NCI-H1436 (cell line): ENCODE measurements around the gene UCK2.
A peak's percentile ranks its signal among the peaks of the same experiment; 100 is the strongest.

Experiments used
- DNase-seq: peaks from one replicate; lab custom pipeline; 2025; lab: John Stamatoyannopoulos, UW

Gene UCK2

DNA sequence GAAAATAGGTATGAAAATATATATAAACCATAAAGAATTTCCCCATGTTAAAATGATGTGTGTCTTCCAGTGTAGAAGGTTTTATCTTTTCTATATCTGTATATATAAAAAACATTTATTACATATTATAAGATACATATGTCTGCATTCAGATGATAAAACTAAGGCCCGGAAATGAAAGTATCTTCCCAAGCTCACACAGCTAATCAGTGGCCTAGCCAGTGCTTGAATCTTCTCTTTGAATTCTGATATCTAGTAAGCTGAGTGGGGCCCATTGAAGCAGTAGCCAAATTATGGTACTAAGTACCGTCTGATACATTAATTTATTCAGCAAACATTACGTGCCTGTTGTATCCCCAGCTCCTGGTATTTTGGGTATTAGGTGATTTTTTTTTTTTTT, 28.6 kb downstream of the UCK2 start:
- no peak for DNase-seq

DNA sequence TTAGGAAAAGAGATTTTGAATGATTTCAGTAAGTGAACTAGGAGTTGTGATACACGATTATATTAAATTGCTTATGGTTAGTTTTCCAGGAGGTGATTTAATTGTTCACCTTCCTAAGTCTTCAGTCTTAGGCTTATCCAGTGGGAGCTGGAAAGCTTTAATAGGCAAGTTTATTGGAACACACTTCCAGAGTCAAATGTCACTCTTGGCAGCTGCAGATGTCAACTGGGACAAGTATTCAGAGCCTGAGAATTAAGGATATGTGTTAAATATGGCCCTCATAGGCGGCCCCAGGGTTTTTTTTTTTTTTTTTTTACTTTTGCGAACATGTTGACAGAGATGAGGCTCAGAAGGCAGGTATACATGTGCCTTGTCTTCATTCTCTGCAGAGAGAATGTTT, 29.2 kb downstream of the UCK2 start:
- DNase-seq, result no peak

DNA sequence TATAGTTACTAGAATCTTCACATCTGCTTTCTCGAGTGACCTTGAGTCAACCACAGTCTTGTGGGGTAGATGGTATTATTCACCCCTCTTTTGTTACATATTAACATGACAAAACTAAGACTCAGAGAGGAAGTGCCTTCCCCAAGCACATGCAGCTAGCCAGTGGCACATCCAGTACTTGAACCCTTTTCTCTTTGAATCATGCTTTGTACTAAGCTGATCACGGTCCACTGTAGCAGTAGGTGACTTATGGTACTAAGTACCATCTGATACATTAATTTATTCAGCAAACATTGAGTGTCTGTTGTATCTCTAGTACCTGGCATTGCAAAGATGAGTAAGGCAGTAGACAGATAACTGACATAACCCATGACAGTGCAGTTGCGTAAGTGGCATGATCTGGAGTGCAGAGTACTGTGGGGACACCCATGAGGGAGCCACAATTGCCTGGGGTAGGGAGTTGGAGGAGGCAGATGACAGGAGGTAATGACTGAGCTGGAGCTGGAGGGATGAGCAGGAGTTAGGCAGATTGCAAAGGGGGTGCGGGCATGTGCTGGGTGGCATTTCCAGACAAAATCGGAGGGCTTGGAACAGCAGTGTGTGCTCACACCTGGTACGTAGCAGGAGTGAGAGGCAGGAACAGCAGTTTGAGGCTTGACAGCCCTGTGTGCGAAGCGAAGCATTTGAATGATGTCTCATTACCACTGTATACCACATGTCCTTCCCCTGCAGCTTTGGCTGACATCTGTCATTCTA, 29.8 kb downstream of the UCK2 start:
- no peak for DNase-seq

DNA sequence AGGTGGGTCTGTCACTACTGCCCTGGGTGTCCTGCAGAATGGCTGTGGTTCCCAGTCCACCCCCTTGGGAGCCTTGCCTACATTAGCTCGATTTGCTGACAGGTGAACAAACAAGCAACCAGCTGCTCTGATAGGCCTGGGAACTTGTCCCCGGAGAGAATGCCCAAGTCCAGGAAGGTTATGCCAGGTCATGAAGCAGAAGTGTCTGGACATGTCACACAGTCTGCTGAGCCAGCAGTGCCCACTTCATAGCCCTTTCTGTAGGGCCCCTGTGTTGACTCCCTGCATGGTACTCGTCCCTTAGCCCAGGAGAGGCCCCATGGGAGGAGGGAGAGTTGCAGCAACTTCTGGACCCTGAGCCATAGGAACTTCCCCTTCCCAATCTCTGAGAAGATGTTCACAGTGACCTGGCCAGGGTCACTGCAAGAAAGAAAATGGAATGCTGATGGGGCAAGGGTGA, 31.0 kb downstream of the UCK2 start:
- peak; percentile 37 for DNase-seq

DNA sequence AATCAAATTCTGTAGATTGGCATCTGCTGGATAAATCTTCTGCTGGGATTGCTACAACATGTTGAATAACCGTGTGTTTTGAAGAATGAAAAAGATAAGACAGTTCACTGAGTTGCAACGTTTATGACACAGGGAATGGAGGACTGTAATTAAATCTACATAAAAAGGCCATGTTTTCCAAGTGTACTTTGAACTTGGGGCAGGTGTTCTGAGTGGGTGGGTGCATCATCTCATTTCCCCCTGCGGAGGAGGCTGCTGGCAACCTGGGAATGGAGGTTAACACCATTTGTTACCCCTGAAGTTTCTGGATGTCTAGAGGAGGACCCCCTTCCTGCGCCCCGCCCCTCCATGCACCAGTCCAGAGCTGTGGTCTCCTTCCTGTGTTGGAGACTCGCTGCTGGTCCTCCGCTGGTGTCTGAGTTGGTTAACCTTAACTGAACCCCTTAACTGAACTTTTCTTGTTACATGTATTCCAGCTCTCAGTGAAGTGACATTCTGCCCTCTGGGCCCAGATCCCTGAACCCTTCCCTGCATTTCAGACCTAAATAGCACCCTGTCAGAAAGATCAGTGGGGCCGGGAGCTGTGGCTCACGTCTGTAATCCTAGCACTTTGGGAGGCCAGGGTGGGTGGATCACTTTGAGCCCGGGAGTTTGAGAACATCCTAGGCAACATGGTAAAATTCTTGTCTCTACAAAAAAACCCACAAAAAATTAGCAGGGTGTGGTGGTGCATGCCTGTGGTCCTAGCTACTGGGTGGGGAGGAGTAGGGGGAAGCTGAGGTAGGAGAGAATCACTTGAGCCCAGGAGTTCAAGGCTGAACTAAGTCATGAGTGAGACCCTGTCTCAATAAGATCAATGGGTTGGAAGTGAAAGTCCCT, 31.8 kb downstream of the UCK2 start:
- no peak for DNase-seq

DNA sequence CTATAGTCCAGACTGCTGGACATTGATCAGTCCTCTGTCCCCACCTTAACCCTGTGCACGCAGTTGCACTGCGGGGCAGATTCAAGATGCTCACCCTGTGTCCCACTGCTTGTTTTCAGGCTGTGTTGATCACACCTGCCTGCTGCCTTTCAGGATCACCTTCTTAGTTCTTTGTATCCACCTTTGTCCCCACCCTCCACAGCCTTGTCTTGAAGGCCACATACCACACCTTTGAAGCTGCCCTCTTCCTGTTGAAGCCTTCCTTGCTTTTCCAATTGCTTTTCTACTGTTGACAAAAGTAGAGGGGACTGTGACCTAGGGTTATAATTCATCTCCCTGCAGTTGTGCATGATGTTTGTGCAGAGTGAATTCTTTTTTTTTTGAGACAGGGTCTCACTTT, 32.7 kb downstream of the UCK2 start:
- no peak for DNase-seq

DNA sequence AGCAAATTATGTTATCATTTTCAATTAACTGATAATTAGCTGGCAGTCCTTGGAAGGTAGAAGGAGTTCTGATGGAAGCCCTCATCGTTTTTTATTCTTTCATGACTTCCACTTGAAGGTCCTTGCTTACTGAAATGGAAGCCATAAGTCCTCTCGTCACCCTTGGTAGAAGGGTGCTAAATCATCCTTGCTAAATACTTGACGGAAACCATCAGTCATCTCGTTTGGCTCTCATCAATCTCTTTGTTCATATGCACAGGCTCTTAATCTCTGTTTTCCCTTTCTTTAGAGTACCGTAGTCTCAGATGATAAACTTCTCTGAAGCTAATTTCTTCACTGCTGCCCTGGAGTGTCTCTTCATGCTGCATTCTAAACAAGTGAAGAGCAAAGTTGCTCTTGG, 34.5 kb downstream of the UCK2 start:
- no peak for DNase-seq

DNA sequence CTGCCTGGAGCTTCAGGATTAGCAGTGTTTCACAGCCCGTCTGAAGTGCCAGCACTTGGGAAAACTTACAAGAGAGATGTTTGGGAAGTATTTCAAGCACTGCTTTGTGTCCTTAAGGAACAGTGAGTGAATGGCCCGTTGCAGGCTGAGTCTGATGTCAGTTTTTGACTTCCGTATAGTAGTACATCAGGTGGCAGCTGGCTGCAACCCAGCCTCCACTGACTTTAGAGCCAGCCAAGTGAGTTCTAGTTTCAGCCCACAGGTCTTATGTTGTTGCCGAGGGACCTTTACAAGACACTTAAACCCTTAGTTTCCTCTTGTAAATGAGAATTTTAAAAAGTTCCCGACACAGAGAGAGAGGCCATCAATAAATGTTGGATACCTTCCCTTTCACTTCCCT, 35.0 kb downstream of the UCK2 start:
- DNase-seq, result no peak

DNA sequence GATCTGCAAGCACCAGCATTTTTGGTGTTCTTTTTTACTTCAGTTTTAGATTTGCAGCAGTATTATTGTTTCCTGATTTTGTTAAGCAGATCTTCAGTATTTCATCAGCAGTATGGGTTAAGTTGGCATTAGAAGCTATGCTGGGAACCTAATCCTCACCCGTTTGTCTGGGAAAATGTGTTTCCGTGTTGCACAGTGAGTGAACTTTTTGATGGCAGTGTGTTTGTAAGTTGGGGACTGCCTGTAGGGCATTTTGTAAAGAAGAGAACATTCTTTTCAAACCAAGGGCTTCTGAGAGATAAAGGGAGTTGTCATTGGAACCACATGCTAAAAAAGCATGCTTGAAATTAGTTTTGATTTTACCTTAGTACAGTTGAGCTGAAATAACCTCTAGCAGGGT, 35.9 kb downstream of the UCK2 start:
- DNase-seq, result no peak

DNA sequence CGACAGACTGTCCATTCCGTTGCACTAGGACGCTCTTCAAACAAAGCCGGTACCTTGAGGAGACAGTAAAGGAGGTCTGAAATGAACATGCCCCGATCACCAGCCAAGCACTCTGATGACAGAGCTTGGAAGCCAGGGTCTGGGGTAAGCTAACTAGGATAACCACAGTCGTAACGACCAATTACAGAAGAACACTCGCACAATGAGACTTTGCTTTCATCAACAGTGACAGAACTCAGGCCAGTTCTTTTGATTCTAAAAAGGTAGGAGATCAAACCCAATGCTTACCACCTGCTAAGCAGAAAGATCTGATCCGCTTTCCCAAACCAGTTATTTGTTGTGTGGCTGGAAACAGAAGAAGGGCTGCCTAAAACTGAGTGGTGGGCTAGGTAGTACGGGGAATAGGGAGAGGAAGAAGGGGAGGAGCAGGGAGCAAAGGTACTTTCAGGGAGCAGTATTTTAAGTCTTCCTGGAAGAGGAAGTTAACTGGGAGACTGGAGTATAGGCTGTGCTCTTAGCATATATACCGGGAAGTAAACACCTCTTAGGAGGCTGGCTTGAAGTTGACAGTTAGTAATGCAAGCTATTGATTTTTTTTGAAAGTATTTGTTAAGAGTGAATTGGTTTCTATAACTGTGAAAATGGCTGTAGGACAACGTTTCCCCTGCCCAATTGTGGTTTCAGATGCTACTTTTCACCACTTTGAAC, 38.4 kb downstream of the UCK2 start:
- no peak for DNase-seq

DNA sequence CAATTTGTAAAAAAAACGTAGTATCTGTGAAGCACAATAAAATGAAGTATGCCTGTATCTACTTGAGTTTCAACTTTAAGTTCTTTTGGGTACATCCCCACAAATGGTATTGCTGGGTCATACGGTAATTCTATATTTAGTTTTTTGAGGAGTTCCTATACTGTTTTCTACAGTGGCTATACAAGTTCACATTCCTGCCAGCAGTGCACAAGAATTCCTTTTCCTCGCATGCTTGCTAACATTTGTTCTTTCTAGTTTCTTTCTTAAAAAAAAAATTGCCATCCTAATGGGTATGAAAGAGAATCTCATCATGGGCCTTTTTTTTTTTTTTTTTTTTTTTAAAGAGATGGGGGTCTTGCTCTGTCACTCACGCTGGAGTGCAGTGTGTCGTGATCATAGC, 41.9 kb downstream of the UCK2 start:
- DNase-seq, result no peak

DNA sequence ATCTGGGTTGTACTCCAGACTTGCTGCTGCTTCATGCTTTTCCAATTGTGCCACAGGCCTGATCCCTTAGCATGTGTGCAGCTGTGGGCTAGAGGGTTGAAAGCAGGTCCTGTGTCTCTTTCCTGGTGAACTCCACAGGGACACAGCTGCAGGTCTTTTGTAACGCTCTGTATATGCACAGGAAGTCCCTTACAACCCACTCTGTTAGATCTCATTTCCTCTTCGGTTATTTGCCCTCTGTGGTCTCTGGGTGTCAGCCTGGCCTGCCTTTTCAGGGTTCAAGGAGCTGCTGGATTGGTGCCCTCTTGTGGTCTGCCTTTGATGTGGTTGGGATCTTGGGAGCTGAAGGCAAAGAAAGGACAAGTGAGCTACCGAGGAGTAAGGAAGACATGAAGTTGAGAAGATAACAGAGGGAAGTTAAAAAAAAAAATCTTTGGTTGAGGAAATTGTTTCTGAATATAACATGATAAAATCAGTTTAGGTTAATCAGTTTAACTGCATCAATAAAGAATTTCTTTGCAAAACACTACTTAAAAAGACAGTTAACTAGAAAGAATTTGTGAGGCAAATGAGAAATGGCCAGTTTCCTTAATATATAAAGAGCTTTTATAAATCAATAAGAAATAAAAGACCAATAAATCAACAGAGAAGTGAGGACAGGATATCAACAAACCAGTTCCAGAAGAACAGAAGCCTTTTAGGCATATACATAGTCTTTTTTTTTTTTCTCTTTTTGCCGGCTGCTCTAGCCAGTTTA, 44.1 kb downstream of the UCK2 start:
- no peak for DNase-seq

DNA sequence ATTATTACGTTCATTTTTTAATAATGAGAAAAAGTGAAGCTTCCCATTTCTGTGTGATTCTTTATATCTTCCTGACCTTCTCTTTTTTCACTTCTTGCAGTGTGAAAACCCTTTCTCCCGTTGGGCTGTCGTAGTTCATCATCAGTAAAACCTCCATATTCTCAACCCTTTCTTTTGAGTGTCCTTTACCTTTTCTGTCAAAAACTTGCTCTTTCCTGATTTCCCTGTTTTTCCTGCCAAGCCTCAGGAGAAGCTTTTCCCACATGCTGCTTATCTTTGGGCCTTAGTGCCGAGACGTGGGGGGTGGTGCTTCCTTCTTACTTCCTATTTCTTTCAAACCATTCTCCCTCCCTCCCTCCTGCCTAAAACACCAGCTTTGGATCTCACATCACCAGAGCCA, 46.1 kb downstream of the UCK2 start:
- no peak for DNase-seq

DNA sequence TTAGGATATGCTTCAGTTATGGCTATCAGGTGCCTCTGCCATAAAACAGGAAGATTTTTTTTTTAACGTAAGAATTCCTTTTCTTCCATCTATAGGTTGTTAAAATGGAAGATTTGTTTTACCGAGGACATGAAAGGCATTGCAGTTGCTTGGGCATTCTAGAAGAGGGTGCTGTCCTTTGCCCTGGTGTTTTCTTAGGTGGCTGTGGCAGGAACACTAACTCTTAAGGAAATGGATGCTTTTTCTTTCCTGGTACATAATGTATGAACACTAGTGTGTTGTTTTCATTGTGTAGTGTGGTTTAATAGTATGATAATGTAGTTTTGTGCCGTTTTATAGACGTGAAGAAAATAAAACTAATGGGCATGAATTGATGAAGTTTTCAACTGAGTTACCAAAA, 47.2 kb downstream of the UCK2 start:
- no peak for DNase-seq

DNA sequence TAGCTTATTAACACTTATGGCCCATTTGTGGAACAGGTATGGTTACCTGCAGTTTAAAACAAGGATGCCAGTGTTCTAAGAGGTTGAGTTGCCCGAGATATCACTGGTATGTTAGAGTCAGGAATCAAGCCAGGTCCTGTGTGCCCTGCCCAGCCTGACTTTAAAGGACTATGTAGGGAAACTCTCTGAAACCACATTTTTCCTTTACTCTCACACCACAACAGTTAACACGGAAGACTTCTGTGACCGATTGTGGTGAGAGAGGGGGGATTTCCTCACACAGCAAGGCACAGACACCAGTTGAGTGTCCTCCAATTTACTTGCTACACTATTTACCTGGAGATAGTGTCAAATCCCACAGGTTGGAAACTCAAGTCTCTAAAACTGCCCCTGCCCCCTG, 47.8 kb downstream of the UCK2 start:
- DNase-seq, result no peak

DNA sequence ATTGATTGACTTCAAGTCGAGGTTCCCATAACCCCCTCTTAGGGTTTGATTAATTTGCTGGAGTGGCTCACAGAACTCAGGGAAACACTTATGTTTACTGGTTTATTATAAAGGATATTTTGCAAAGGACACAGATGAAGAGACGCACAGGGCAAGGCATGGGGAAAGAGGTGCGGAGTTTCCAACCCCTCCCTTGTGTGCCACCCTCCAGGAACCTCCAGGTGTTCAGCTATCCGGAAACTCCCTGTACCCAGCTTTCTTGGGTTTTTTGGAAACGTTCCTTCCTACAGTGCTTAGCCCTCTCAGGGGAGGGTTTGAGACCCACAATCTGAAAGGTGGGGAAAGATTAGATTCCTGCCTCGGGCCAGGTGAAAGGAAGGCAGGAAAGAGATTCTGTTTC, 48.2 kb downstream of the UCK2 start:
- no peak for DNase-seq

DNA sequence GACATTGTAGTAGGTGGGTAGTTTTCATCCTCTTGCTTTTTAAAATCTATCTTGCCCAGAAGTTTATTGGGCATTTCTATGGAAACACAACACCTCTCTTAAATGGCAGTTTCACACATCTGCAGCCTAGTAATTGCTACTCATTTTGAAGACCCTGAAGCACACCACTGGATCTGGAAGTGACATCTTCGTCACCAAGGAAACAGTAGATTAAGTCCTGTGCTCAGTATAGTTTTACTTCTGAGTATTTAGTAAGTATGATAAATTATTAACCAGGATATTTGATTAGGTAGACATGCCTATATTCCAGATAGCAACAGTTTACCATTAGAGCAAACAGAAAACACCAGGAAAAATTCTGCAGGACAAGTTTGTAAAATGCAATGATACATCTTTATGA, 48.7 kb downstream of the UCK2 start:
- DNase-seq, result no peak

DNA sequence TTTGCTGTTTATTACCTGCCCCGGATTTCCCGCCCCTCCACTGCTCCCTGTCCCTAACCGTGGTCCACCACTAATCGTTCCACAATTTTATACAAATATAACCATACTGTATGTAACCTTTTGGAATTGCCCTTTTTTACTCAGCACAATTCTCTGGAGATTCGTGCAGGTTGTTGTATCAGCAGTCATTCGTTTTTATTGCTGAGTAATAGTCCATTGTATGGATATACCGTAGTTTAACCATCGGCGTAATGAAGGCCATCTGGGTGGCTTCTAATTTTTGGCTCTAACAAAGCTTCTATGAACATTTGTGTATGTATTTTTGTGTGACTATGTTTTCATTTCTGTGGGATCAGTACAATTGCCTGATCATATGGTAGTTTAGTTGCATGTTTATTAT, 50.0 kb downstream of the UCK2 start:
- no peak for DNase-seq

DNA sequence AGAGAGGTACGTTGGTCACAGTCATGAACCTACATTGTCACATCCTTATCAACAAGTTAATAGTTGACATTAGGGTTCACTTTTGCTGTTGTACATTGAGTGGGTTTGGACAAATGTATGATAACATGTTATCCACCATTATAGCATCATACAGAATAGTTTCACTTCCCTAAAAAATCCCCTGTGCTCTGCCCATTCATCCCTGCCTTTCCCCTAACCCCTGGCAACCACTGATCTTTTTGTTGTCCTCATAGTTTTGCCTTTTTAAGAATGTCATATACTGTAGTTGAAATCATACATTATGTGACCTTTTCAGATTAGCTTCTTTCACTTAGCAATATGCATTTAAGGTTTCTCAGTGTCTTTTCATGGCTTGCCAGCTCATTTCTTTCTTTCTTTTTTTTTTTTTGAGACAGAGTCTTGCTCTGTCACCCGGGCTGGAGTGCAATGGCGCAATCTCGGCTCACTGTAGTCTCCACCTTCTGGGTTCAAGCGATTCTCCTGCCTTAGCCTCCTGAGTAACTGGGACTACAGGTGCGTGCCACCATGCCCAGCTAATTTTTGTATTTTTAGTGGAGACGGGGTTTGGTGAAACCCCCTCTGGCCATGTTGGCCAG, 50.6 kb downstream of the UCK2 start:
- no peak for DNase-seq

DNA sequence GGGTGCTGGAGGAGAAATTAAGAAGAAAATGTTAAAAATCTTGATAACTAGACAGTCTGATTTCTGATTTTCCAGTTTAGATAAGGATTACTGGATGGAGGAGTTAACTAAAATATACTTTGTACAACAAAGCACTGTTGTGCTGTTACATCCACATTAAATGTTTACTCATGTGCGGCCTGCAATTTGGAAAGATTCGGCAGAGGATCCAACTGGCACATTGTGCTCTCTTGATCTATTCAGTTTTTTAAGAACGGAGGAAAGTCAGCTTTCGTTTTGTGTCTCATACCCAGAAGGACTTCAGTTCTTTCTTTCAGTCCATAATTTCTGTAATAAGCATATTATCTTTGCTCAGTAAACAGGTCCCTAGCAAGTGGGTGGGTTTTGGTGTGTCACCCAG, 52.5 kb downstream of the UCK2 start:
- DNase-seq, result no peak

DNA sequence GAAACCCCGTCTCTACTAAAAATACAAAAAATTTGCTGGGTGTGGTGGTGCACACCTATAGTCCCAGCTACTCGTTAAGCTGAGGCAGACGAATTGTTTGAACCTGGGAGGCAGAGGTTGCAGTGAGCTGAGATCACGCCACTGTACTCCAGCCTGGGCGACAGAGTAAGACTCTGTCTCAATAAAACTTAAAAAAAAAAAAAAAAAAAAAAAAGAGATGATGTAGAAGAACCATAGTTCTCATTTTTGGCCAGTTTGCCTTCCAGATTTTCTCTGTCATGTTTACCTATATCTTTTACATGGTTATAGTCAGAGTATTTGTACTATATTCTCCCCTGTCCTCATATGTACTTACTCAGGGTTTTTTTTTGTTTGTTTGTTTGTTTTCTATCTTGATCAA, 53.6 kb downstream of the UCK2 start:
- no peak for DNase-seq
